Activated naive CD4-positive, alpha-beta T cell treated with anti-CD3 and anti-CD28 coated beads for 36 hours (primary cell): ENCODE measurements around the gene RIC1. TPM values are rescaled to one million over a fixed set of nuclear protein-coding genes. Genes with fewer than 3 reads are reported as not detected.
A peak's percentile ranks its signal among the peaks of the same experiment; 100 is the strongest.

Experiments
- CTCF ChIA-PET: fragments of 350-600 bp; sonication (Branson Sonifier 250); formaldehyde crosslinking; loops from one replicate; lab custom pipeline; 2021; ENCODE audit warnings: antibody characterized with exemption; lab: Charles Lee
- DNase-seq: peaks from one replicate; pipeline ENCODE4 v3.0.0-alpha.2; 2020
- H3K27ac Mint-ChIP-seq: one replicate; pipeline ENCODE4 v1.8.0; 2021; ENCODE audit warnings: mild to moderate bottlenecking, mixed read lengths
- H3K27me3 Mint-ChIP-seq: one replicate; pipeline ENCODE4 v1.8.0; 2021; ENCODE audit warnings: low read depth, mixed read lengths
- H3K36me3 Mint-ChIP-seq: one replicate; pipeline ENCODE4 v1.8.0; 2021; ENCODE audit warnings: low read depth, mixed read lengths
- H3K4me1 Mint-ChIP-seq: one replicate; pipeline ENCODE4 v1.8.0; 2021; ENCODE audit warnings: low read depth, mixed read lengths
- H3K4me3 Mint-ChIP-seq: one replicate; pipeline ENCODE4 v1.8.0; 2021; ENCODE audit warnings: mild to moderate bottlenecking, moderate library complexity, mixed read lengths
- H3K9me3 Mint-ChIP-seq: one replicate; pipeline ENCODE4 v1.8.0; 2021; ENCODE audit warnings: mixed read lengths
- intact Hi-C: fragments of 100-400 bp; cut with micrococcal nuclease; formaldehyde crosslinking; loops from one replicate; pipeline ENCODE4 v1.15.1; 2023
- total RNA-seq, 2 experiments: library from RNA; stranded (reverse); gene quantifications; one replicate each; pipeline ENCODE4 v1.2.3, GENCODE V29; 2021

Gene RIC1
- total RNA-seq, 2 experiments from 2014 or later = 14.5 to 16.4 TPM

DNA sequence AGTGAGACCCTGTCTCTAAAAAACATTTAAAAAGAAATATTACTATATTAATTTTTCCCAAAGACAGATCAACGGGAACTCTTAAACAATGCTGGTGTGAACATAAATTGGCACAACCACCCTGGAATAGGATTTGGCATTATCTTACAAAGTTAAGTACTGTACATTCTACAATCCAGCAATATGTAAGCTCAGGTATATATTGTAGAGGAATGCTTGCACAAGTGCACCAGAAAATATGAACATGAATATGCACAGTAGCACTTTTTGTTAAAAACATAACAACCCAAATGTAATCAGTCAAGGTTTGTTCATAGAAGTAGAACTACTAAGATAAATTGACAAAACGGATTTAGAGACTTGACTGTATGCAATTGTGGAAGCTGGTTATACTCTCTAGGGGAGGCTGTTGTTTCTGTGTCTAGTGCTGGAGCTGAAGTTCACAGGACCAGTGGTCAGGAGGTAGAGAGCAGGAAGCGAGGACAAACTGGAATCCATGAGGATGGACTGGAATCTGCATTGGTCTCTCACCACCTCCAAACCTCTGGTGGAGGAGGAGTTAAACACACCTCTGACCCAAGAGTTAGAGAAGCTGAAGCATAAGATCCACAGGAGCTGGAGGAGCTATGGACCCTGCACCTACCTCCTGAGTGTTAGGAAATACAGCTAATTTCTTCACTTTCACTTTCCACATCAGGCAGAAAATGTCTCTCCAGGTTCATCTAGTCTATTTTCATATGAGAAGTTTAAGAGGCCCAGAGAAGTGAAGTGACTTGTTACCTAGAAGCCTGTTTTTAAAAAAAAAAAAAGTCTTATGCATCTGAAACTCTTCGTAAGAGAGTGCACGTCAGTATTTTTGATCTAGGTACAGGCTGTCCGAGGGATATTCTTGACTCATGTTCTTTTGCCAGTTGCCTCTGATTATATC is 20.3 kb upstream of the RIC1 start:
- H3K4me1 Mint-ChIP-seq = peaks cover 22% of the 10 kb centered on the region
- no peak for DNase-seq
- H3K9me3 Mint-ChIP-seq = peaks cover 2% of the 10 kb centered on the region
- intact Hi-C loops = loop anchor here (1.0 kb wide), 1 partner anchor 19 kb away; no protein-coding TSS in a partner anchor
- peak overlapping the region; percentile 60 for H3K4me3 Mint-ChIP-seq
- no peaks in the 10 kb centered on the region for H3K27me3 Mint-ChIP-seq
- H3K27ac Mint-ChIP-seq = no peak overlapping the region
- H3K36me3 Mint-ChIP-seq = no peaks in the 10 kb centered on the region
- CTCF ChIA-PET = interaction anchor here (0.6 to 3.2 kb wide), 9 partner anchors 9 to 439 kb away, joined by 3 to 18 read pairs (median 4); partner anchors contain the start of genes CD274 and RIC1

DNA sequence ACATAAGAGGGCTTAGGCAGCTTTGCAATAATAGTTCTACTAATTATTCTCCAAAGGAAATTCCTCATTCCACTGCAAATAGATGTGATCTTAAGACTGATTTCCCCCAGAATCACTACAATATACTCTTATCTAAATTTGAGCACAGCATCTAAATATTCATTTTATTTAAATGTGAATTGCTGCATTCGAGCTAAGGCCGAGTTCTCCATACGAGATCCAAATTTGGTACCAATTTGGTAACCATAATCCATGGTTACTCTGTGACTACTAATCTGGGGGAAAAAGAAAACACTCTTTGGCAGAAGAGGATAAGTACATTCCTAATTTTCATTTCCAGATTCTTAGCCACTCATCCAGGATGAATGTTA is 19.7 kb upstream of the RIC1 start:
- peak overlapping the region; percentile 60 for H3K4me3 Mint-ChIP-seq
- CTCF ChIA-PET = interaction anchor here (0.6 to 3.2 kb wide), 6 partner anchors 9 to 439 kb away, joined by 4 to 18 read pairs (median 5); partner anchors contain the start of genes CD274 and RIC1

DNA sequence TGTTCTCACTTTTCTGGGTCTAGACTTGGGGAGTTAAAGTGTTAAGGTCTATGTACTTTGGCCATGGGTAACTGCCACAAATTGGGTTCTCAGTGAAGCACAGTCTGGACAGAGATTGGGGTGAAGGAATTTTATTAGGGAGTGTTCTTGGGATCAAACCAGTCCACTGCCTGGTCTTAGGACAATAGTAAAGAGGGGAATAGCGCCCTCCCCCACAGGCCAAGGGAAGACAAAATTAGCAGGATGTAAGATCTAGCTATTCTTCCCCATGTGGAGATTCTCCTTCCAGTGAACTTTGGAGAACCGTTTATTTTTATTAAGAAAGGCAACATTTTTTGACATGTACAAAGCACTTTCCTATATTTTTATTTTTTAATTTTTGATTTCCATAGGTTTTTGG is 18.4 kb upstream of the RIC1 start:
- intact Hi-C loops = no loop called here

More for the DNA sequence above, 19.7 kb upstream of the RIC1 start:
- Mint-ChIP-seq H3K27ac (no peak overlapping the region), H3K27me3 (no peaks in the 10 kb centered on the region), H3K36me3 (no peaks in the 10 kb centered on the region), H3K4me1 (peaks cover 22% of the 10 kb centered on the region), H3K9me3 (peaks cover 2% of the 10 kb centered on the region)
- intact Hi-C loops = loop anchor here (1.0 kb wide), 1 partner anchor 18 kb away; no protein-coding TSS in a partner anchor
- DNase-seq = no peak

DNA sequence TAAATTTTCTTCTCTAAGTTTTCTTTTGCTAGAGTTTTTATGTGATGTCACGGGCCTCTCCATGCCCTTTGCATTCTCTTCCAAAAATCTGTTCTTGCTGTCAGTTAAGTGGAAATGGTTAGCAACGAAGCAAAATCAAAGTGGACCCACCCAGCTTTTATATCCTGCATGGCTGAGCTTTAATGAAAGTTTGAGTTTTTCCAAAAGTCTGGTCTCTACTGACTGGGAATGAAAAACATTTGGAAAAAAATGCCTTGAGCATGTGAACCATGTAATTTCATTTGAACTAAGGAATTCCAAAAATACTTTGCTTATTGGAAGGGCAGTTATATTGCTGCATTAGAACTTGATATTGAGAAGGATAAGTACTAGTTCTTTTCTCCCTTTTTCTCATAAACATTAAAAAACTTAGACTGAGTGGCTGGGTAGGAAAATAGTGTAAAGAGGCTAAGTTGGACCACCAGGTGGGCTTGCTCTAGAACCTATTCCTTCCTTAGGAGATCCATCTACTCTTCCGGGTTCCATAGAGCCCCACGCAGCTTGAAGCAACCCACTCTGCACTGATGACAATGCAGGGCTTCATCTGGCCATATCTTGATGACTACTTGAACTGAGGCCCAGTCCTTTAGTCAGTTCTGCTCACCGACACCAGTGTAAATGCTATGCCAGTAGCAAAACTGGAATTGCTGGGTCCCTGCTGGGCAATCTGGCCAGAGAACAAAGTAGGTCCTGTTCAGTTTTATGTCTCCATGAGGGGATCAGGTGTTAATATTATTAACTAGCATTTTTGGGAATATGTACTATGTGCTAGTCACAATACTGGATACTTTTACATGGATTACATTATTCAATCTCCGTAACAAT is 17.4 kb upstream of the RIC1 start:
- H3K4me1 Mint-ChIP-seq = peaks cover 25% of the 10 kb centered on the region
- CTCF ChIA-PET = no interaction called here
- no peak overlapping the region for H3K4me3 Mint-ChIP-seq
- no peak overlapping the region for H3K27ac Mint-ChIP-seq
- intact Hi-C loops = no loop called here
- peaks cover 2% of the 10 kb centered on the region for H3K9me3 Mint-ChIP-seq
- DNase-seq = no peak
- no peaks in the 10 kb centered on the region for H3K36me3 Mint-ChIP-seq
- H3K27me3 Mint-ChIP-seq = no peaks in the 10 kb centered on the region

More for the DNA sequence above, 18.4 kb upstream of the RIC1 start:
- H3K4me1 Mint-ChIP-seq = peaks cover 22% of the 10 kb centered on the region
- H3K9me3 Mint-ChIP-seq = peaks cover 2% of the 10 kb centered on the region
- CTCF ChIA-PET = interaction anchor here (0.6 to 3.2 kb wide), 5 partner anchors 9 to 482 kb away, joined by 3 to 18 read pairs (median 3); no protein-coding TSS in a partner anchor
- no peak for DNase-seq
- no peaks in the 10 kb centered on the region for H3K36me3 Mint-ChIP-seq
- no peaks in the 10 kb centered on the region for H3K27me3 Mint-ChIP-seq
- H3K27ac Mint-ChIP-seq = no peak overlapping the region
- no peak overlapping the region for H3K4me3 Mint-ChIP-seq

DNA sequence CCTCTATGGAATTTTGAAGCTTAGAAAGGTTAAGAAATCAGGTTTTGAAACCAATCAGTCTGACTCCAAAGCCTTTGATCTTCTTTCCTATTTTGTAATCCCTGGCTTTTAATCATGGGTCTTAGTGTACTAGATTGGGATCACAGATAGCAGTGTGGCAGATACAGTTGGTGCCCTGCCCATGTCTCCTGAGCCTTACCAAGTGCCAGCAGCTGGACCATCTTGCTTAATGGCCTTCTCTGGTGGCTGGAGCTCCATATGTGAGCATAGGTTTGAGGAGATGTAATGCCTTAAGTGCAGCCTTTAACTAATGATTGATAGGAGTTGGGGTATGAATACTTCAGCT is 16.7 kb upstream of the RIC1 start:
- Mint-ChIP-seq H3K27ac (no peak overlapping the region), H3K27me3 (no peaks in the 10 kb centered on the region), H3K4me1 (peaks cover 26% of the 10 kb centered on the region), H3K36me3 (no peaks in the 10 kb centered on the region), H3K4me3 (no peak overlapping the region), H3K9me3 (no peaks in the 10 kb centered on the region)
- CTCF ChIA-PET = no interaction called here
- intact Hi-C loops = no loop called here
- DNase-seq = no peak

DNA sequence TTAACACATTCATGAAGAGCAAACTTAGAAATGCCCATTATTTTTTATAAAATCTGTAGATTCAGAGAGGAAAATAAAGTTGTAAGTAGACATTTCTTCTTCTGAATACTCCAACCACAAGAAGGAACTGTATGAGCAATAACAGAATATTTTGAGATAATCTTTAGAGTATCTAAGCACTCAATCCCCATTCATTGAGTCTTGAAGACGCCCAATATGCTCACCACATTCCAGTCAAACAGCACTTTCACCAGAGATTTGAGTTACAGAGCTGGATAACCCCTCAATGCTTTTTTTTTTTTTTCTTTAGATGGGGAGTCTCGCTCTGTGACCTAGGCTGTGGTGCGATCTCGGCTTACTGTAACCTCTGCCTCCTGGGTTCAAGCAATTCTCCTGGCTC is 14.7 kb upstream of the RIC1 start:
- DNase-seq = no peak
- Mint-ChIP-seq H3K27ac (no peak overlapping the region), H3K36me3 (no peaks in the 10 kb centered on the region), H3K9me3 (no peaks in the 10 kb centered on the region), H3K4me3 (no peak overlapping the region), H3K27me3 (no peaks in the 10 kb centered on the region), H3K4me1 (peaks cover 26% of the 10 kb centered on the region)
- CTCF ChIA-PET = interaction anchor here (0.7 kb wide), 1 partner anchor 58 kb away, joined by 6 read pairs; no protein-coding TSS in a partner anchor
- intact Hi-C loops = no loop called here

DNA sequence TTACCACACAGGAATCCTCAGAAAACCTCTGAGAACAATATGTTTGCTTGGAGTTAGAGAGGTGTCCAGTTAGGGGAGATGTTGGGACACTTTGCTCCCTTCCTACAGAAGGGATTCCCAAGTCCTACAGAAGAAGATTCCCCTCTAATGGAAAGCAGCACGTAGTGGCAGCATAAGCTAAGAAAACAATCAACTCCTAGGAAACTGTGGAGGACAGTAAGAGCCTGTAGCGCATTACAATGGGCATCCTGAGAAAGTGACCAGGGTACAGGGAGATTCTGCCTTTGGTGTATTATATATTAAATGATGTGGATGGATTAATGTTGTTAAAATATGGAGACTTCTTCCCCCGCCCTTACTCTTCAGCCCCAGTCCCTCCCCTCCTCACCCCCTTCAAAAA is 13.9 kb upstream of the RIC1 start:
- Mint-ChIP-seq H3K36me3 (peaks cover 1% of the 10 kb centered on the region), H3K4me3 (no peak overlapping the region), H3K4me1 (peaks cover 25% of the 10 kb centered on the region), H3K9me3 (no peaks in the 10 kb centered on the region), H3K27ac (no peak overlapping the region), H3K27me3 (no peaks in the 10 kb centered on the region)
- CTCF ChIA-PET = interaction anchor here (1.1 kb wide), 1 partner anchor 15 kb away, joined by 3 read pairs; no protein-coding TSS in a partner anchor
- no peak for DNase-seq
- intact Hi-C loops = no loop called here

DNA sequence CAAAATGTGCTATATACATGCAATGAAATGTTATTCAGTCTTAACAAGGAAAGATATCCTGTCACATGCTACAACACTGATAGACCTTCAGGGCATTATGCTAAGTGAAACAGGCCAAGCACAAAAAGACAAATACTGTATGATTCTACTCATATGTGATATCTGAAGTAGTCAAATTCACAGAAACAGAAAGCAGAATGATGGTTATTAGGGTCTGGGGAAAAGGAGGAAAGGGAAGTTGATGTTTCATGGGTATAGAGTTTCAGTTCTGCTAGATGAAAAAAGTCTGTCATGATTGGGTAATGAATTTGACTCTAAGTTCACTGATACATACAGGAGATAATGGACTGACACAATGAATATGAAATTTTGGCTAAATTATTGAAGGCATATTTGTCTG is 11.2 kb upstream of the RIC1 start:
- CTCF ChIA-PET = no interaction called here
- Mint-ChIP-seq H3K4me3 (no peak overlapping the region), H3K27ac (peak overlapping the region; percentile 0), H3K36me3 (peaks cover 2% of the 10 kb centered on the region), H3K9me3 (no peaks in the 10 kb centered on the region), H3K4me1 (peaks cover 33% of the 10 kb centered on the region), H3K27me3 (no peaks in the 10 kb centered on the region)
- intact Hi-C loops = loop anchor here (1.0 kb wide), 1 partner anchor 10 kb away; no protein-coding TSS in a partner anchor
- no peak for DNase-seq

DNA sequence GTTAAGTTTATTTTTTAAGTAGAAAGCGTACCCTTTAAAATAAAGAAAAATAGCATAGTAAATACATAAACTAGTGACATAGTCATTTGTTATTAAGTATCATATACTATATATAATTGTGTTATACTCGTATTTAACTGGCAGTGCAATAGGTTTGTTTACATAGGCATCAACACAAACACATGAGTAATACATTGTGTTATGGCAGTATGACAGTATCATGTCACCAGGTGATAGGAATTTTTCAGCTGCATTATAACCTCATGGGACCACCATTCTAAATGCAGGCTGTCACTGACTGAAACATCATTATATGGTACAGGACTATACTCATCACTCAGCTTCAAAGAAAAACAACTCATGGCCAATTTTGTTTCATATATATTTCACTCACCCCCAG is 8.4 kb upstream of the RIC1 start:
- no peak overlapping the region for H3K4me3 Mint-ChIP-seq
- CTCF ChIA-PET = interaction anchor here (0.5 kb wide), 1 partner anchor 231 kb away, joined by 3 read pairs; no protein-coding TSS in a partner anchor
- no peak for DNase-seq
- no peaks in the 10 kb centered on the region for H3K9me3 Mint-ChIP-seq
- H3K36me3 Mint-ChIP-seq = peaks cover 5% of the 10 kb centered on the region
- H3K27ac Mint-ChIP-seq = peak overlapping the region; percentile 11
- no peaks in the 10 kb centered on the region for H3K27me3 Mint-ChIP-seq
- peaks cover 57% of the 10 kb centered on the region for H3K4me1 Mint-ChIP-seq
- intact Hi-C loops = loop anchor here (10.0 kb wide), 2 partner anchors 786 to 1316 kb away; partner anchors contain the start of gene GLIS3

DNA sequence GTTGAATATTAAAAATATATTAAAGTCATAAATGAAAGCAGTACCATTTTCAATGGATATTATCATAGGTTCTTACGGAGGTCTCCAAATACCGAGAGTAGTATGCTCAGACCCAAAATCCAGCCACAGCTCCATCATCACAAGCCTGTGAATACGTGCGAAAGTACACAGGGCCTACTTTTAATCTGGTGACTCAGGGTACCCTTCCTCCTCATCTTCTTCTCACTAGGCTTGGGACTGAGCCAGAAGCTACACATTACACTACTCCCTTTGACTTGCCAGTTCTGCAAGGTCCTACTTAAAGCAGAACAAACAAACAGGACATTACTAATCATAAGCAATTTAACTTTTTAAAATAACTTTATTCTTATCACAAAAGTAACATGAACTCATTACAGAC is 7.6 kb upstream of the RIC1 start:
- no peaks in the 10 kb centered on the region for H3K9me3 Mint-ChIP-seq
- intact Hi-C loops = loop anchor here (10.0 kb wide), 2 partner anchors 787 to 1317 kb away; partner anchors contain the start of gene GLIS3
- peaks cover 60% of the 10 kb centered on the region for H3K4me1 Mint-ChIP-seq
- CTCF ChIA-PET = no interaction called here
- H3K4me3 Mint-ChIP-seq = no peak overlapping the region
- peaks cover 7% of the 10 kb centered on the region for H3K36me3 Mint-ChIP-seq
- no peaks in the 10 kb centered on the region for H3K27me3 Mint-ChIP-seq
- no peak overlapping the region for H3K27ac Mint-ChIP-seq
- peak; percentile 15 for DNase-seq

DNA sequence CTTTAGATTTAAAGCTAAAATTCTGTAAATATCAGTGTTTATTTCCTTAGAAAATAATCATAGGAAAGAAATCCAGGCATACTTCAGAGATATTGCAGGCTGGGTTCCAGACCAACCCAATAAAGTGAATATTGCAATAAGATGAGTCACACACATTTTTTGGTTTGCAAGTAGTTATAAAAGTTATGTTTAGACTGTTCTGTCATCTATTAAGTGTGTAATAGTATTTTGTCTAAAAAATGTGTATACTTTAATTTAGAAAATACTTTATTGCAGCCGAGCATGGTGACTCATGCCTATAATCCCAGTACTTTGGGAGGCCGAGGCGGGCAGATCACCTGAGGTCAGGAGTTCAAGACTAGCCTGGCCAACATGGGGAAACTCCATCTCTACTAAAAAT is 6.9 kb upstream of the RIC1 start:
- intact Hi-C loops = loop anchor here (10.0 kb wide), 2 partner anchors 787 to 1317 kb away; partner anchors contain the start of gene GLIS3
- no peaks in the 10 kb centered on the region for H3K9me3 Mint-ChIP-seq
- no peak for DNase-seq
- peaks cover 10% of the 10 kb centered on the region for H3K36me3 Mint-ChIP-seq
- H3K27me3 Mint-ChIP-seq = no peaks in the 10 kb centered on the region
- CTCF ChIA-PET = interaction anchor here (0.6 to 0.7 kb wide), 2 partner anchors 21 to 266 kb away, joined by 3 to 4 read pairs; no protein-coding TSS in a partner anchor
- no peak overlapping the region for H3K4me3 Mint-ChIP-seq
- H3K27ac Mint-ChIP-seq = no peak overlapping the region
- H3K4me1 Mint-ChIP-seq = peaks cover 65% of the 10 kb centered on the region
